Ishikawa (cell line): ENCODE data around the gene FAM135A.

ENCODE experiments used
- EGR1 ChIP-seq: IDR thresholded peaks from 2 replicates; pipeline ENCODE4 v1.6.1; 2012
- EP300 ChIP-seq: IDR thresholded peaks from 2 replicates; pipeline ENCODE4 v1.6.1; 2012; ENCODE audit warnings: borderline replicate concordance
- TCF12 ChIP-seq: IDR thresholded peaks from 2 replicates; pipeline ENCODE4 v1.6.1; 2012; ENCODE audit warnings: low read depth
- TEAD4 ChIP-seq: IDR thresholded peaks from 2 replicates; pipeline ENCODE4 v1.6.1; 2012

- no peak for TF ChIP-seq TCF12
- TF ChIP-seq TEAD4 = no peak
- no peak for TF ChIP-seq EP300
- TF ChIP-seq EGR1 = no peak
These were observed 32.4 kb upstream of the FAM135A start for GRCh38 chr6:70380771-70381416.
